GM12878 (cell line): ENCODE results near the gene RBM4B. TPM values are rescaled to one million over a fixed set of nuclear protein-coding genes. Genes with fewer than 3 reads are reported as not detected.

Experiments used
- ATAC-seq: fragments of 200-7000 bp; cut with Tn5 transposase; 3 replicates; pipeline ENCODE4 v1.9.1; 2020; ENCODE audit warnings: mild to moderate bottlenecking, moderate library complexity
- BruUV-seq: library from RNA; stranded (reverse); fragments of 400-500 nt; replicated peaks from 2 replicates; lab custom pipeline; 2021; lab: Mats Ljungman, UMichigan
- CTCF ChIA-PET: fragments of 300-600 bp; sonication (Branson Sonifier 250); formaldehyde crosslinking; extraction: SDS; loops from one replicate; lab custom pipeline; 2021; ENCODE audit warnings: inconsistent platforms; lab: Yijun Ruan, JAX
- POLR2A ChIA-PET: fragments of 350-600 bp; formaldehyde crosslinking; extraction: SDS; loops from one replicate; lab custom pipeline; 2021; ENCODE audit warnings: inconsistent platforms; lab: Charles Lee
- RAD21 ChIA-PET: fragments of 300-600 bp; sonication (Branson Sonifier 250); formaldehyde crosslinking; loops from one replicate; lab custom pipeline; 2023; ENCODE audit warnings: antibody characterized with exemption; ENCODE audit not compliant: unreplicated experiment; lab: Charles Lee
- SMC1A ChIA-PET: fragments of 300-600 bp; sonication (Branson Sonifier 250); formaldehyde crosslinking; loops from one replicate; lab custom pipeline; 2023; ENCODE audit not compliant: unreplicated experiment, uncharacterized antibody; lab: Charles Lee
- DNase-seq: peaks from one replicate; pipeline ENCODE4 v3.0.0-alpha.2; 2011; ENCODE audit warnings: low read depth, low spot score
- FAIRE-seq: peaks from 3 replicates; lab custom pipeline; 2011; peaks lifted over from hg19 to GRCh38; lab: Jason Lieb, UNC
- H2AFZ ChIP-seq: 2 replicates; pipeline ENCODE4 v1.6.0; 2011; ENCODE audit warnings: low read depth, low read length, control low read depth; ENCODE audit not compliant: control insufficient read depth
- H3K27ac ChIP-seq: 2 replicates; pipeline ENCODE4 v1.5.1; 2011; ENCODE audit warnings: control low read depth; ENCODE audit not compliant: control insufficient read depth, insufficient read depth
- H3K27me3 ChIP-seq, 2 experiments: replicated peaks in 1 of 2; 2 replicates each; pipeline versions ENCODE4 v1.6.0 to v1.6.1; 2011; ENCODE audit warnings: low read length in 1 of 2; ENCODE audit not compliant: control insufficient read depth in 2 of 2, insufficient read depth in 2 of 2
- H3K36me3 ChIP-seq, 2 experiments: 2 replicates each; pipeline ENCODE4 v1.5.1; 2011; ENCODE audit warnings: low read length in 1 of 2; ENCODE audit not compliant: control insufficient read depth in 2 of 2, insufficient read depth in 2 of 2
- H3K4me1 ChIP-seq: 2 replicates; pipeline ENCODE4 v1.6.1; 2011; ENCODE audit warnings: mild to moderate bottlenecking, low read length, moderate library complexity, mixed read lengths; ENCODE audit not compliant: control insufficient read depth, insufficient read depth
- H3K4me2 ChIP-seq: 2 replicates; pipeline ENCODE4 v1.6.0; 2011; ENCODE audit warnings: control low read depth; ENCODE audit not compliant: control insufficient read depth, insufficient read depth
- H3K4me3 ChIP-seq: fragments of 200-600 bp; sonication (generic); 2 replicates; pipeline ENCODE4 v1.5.1; 2016
- H3K79me2 ChIP-seq: 2 replicates; pipeline ENCODE4 v1.6.0; 2011; ENCODE audit warnings: low read length; ENCODE audit not compliant: control insufficient read depth, insufficient read depth
- H3K9ac ChIP-seq: 2 replicates; pipeline ENCODE4 v1.8.0; 2011; ENCODE audit warnings: low read length, control low read depth, mixed read lengths; ENCODE audit not compliant: control insufficient read depth, insufficient read depth
- H3K9me3 ChIP-seq: replicated peaks from 3 replicates; pipeline ENCODE4 v1.5.1; 2011; ENCODE audit warnings: mild to moderate bottlenecking, low read length; ENCODE audit not compliant: control insufficient read depth, insufficient read depth
- H4K20me1 ChIP-seq: 2 replicates; pipeline ENCODE4 v1.6.0; 2011; ENCODE audit not compliant: control insufficient read depth, insufficient read depth
- CEBPZ ChIP-seq: fragments of 150-350 bp; IDR thresholded peaks from 2 replicates; pipeline ENCODE4 v1.6.1; 2016; ENCODE audit warnings: low read depth, low read length
- CHD1 ChIP-seq: IDR thresholded peaks from 2 replicates; pipeline ENCODE4 v1.6.1; 2012; ENCODE audit warnings: low read depth, low read length, improper control_type of control experiment
- E2F4 ChIP-seq: IDR thresholded peaks from 2 replicates; pipeline ENCODE4 v1.6.1; 2012; ENCODE audit warnings: low read depth, low read length, improper control_type of control experiment
- IKZF1 ChIP-seq: fragments of 450-650 bp; conservative IDR thresholded peaks from 2 replicates; pipeline ENCODE4 v1.6.1; 2017; ENCODE audit warnings: antibody characterized with exemption, mild to moderate bottlenecking
- JUNB ChIP-seq: IDR thresholded peaks from 2 replicates; pipeline ENCODE4 v1.6.1; 2016; ENCODE audit warnings: antibody characterized with exemption, mild to moderate bottlenecking
- NFXL1 ChIP-seq: fragments of 450-650 bp; IDR thresholded peaks from 2 replicates; pipeline ENCODE4 v1.6.1; 2017; ENCODE audit warnings: antibody characterized with exemption, mild to moderate bottlenecking, borderline replicate concordance
- POLR2A ChIP-seq: IDR thresholded peaks from 2 replicates; pipeline ENCODE4 v1.6.1; 2011; ENCODE audit warnings: low read depth, mild to moderate bottlenecking, low read length
- PRDM15 ChIP-seq: fragments of 450-650 bp; formaldehyde crosslinking; IDR thresholded peaks from 2 replicates; pipeline ENCODE4 v1.4.0; 2020; ENCODE audit warnings: mild to moderate bottlenecking, moderate library complexity
- SPI1 ChIP-seq: IDR thresholded peaks from 2 replicates; pipeline ENCODE4 v1.6.1; 2011; ENCODE audit warnings: low read depth, mild to moderate bottlenecking, low read length, moderate library complexity, borderline replicate concordance; ENCODE audit not compliant: insufficient read depth
- SRF ChIP-seq, 2 experiments: IDR thresholded peaks; 2 replicates each; pipeline ENCODE4 v1.6.1; 2011; ENCODE audit warnings: low read depth in 2 of 2, low read length in 2 of 2, mild to moderate bottlenecking in 1 of 2, moderate library complexity in 1 of 2
- TCF7 ChIP-seq: IDR thresholded peaks from 2 replicates; pipeline ENCODE4 v1.6.1; 2014; ENCODE audit warnings: antibody characterized with exemption, borderline replicate concordance
- ZBTB4 ChIP-seq: fragments of 450-650 bp; formaldehyde crosslinking; IDR thresholded peaks from 2 replicates; pipeline ENCODE4 v1.4.0; 2022; ENCODE audit warnings: mild to moderate bottlenecking, moderate library complexity
- WGBS: methylation state at CpG from one replicate; pipeline ENCODE4 v1.1.6; 2016; ENCODE audit warnings: low lambda C conversion rate; ENCODE audit not compliant: insufficient replicate concordance, insufficient coverage; ENCODE audit errors: missing lambda C conversion rate; 5-methylcytosine and 5-hydroxymethylcytosine counted together
- in situ Hi-C: fragments of 300-500 bp; cut with MboI; formaldehyde crosslinking; loops from 9 replicates; pipeline ENCODE4 v1.14.3; 2018; ENCODE audit warnings: mixed read lengths
- intact Hi-C: fragments of 100-400 bp; cut with micrococcal nuclease; formaldehyde crosslinking; loops from one replicate; pipeline ENCODE4 v1.14.2; 2022; ENCODE audit not compliant: unreplicated experiment
- polyA plus RNA-seq, 11 experiments: library from polyadenylated mRNA; depleted of rRNA in 4 of 11; unstranded in 6 of 11; stranded (reverse) in 5 of 11; fragments of >200 nt; fragmentation: Nextera tagmentation in 4 of 11; fragmentation: Illumina TruSeq in 1 of 11; extraction: Ambion mirVana in 4 of 11; extraction: Trizol in 1 of 11; gene quantifications; 1 replicate in 1 of 11; 2 replicates in 10 of 11; pipeline versions ENCODE4 v1.2.1 to v1.2.3, GENCODE V29; 2011 to 2016; ENCODE audit warnings: inconsistent platforms in 2 of 11, missing spikeins in 2 of 11, low read depth in 1 of 11
- total RNA-seq, 4 experiments: library from RNA; depleted of rRNA in 3 of 4; stranded (reverse); fragments of >200 nt in 3 of 4; fragmentation: Illumina TruSeq in 1 of 4; extraction: Trizol in 1 of 4; gene quantifications; 2 replicates each; pipeline versions ENCODE4 v1.2.1 to v1.2.3, GENCODE V29; 2013 to 2021

Gene RBM4B
- total and polyA plus RNA-seq, 10 of the 15 experiments (the other 5 are each of a cell fraction or from before 2014, with no cell fraction given): 16.1 to 37.0 (median 21.6) TPM

- TF ChIP-seq CEBPZ: no peak
- TF ChIP-seq JUNB: no peak
- TF ChIP-seq CHD1: no peak
- no peak for TF ChIP-seq POLR2A
These were observed 31.0 kb upstream of the RBM4B start (continued) for GRCh38 chr11:66708701-66709100.

- DNase-seq (no peak), FAIRE-seq (no peak), ATAC-seq (no peak)
- in situ Hi-C loops: no loop called here
- Histone ChIP-seq H3K36me3 (no peaks in the 10 kb centered on the region), H3K27me3 (no peaks in the 10 kb centered on the region), H3K4me2 (no peak overlapping the region), H4K20me1 (no peaks in the 10 kb centered on the region), H3K4me1 (no peaks in the 10 kb centered on the region), H2AFZ (no peak overlapping the region), H3K9me3 (no peaks in the 10 kb centered on the region), H3K4me3 (no peak overlapping the region), H3K79me2 (no peaks in the 10 kb centered on the region), H3K27ac (no peak overlapping the region), H3K9ac (no peak overlapping the region)
- ChIA-PET CTCF (no interaction called here), SMC1A (no interaction called here), POLR2A (no interaction called here), RAD21 (interaction anchor here (0.9 kb wide), 1 partner anchor 172 kb away, joined by 3 read pairs; no protein-coding TSS in a partner anchor)
- WGBS: 53% methylated on average over 15 of the region's 20 CpGs
- intact Hi-C loops: no loop called here
- BruUV-seq: no TSS peak
- TF ChIP-seq ZBTB4 (no peak), TCF7 (no peak), E2F4 (no peak), IKZF1 (no peak), PRDM15 (no peak), SPI1 (no peak), CHD1 (no peak), NFXL1 (no peak), SRF (IDR thresholded peaks at IDR 0.05; ENCODE audit: low read depth in 2 of 2, low read length in 2 of 2) (no peak)
These were observed 30.4 kb upstream of the RBM4B start for GRCh38 chr11:66708094-66708493.
